Central memory CD4-positive, alpha-beta T cell (primary cell): Measurements from ENCODE around the gene RRAS.
A peak's percentile ranks its signal among the peaks of the same experiment; 100 is the strongest.

Experiments used
- DNase-seq: peaks from one replicate; pipeline ENCODE4 v3.0.0; 2022

Gene RRAS

GRCh38 chr19:49593233-49594113 is 46.5 kb downstream of the RRAS start:
- peak; percentile 87 for DNase-seq

GRCh38 chr19:49592486-49593232 is 47.3 kb downstream of the RRAS start:
- DNase-seq, result no peak

- DNase-seq, result peak; percentile 29
Measured at GRCh38 chr19:49591731-49592485, 48.0 kb downstream of the RRAS start.

- DNase-seq, result peak; percentile 70
Measured at GRCh38 chr19:49590971-49591730, 48.8 kb downstream of the RRAS start, which contains the start of gene PRR12. TSS of gene PRR12 (plus strand) at chr19:49591182. CDS start at chr19:49591655, 473 bp downstream.

GRCh38 chr19:49590071-49590970 is 49.6 kb downstream of the RRAS start:
- peak; percentile 94 for DNase-seq

GRCh38 chr19:49589502-49589905 is 50.4 kb downstream of the RRAS start:
- peak; percentile 43 for DNase-seq

- peak; percentile 61 for DNase-seq
Measured at GRCh38 chr19:49588365-49589122, 51.4 kb downstream of the RRAS start.

GRCh38 chr19:49587227-49587626 is 52.7 kb downstream of the RRAS start:
- DNase-seq, result no peak
